CD4-positive, alpha-beta T cell treated with Interleukin-15 for 1 hour (primary cell): ENCODE results near the gene WASL.
"Not testable (repeated sequence)": the region's sequence is repeated elsewhere in the genome, so short reads cannot be mapped to it uniquely, and the experiment has no call there.

Experiments
- DNase-seq: peaks from one replicate; pipeline ENCODE4 v3.0.0-alpha.2; 2020

Gene WASL

GRCh38 chr7:123748734-123749536 is at the start of gene WASL:
Gene WASL (minus strand): TSS chr7:123749003. CDS start chr7:123748734, 269 bp downstream.
- DNase-seq = peak; percentile 88

- no peak for DNase-seq
Measured at GRCh38 chr7:123797673-123798531, 49.1 kb upstream of the WASL start.

- DNase-seq = no peak
Measured at GRCh38 chr7:123796568-123796967, 47.8 kb upstream of the WASL start.

GRCh38 chr7:123795917-123796316 is 47.1 kb upstream of the WASL start:
- no peak for DNase-seq

- DNase-seq = not testable (repeated sequence)
Measured at GRCh38 chr7:123795116-123795515, 46.3 kb upstream of the WASL start.

GRCh38 chr7:123792547-123792946 is 43.7 kb upstream of the WASL start:
- DNase-seq = no peak

GRCh38 chr7:123791001-123791400 is 42.2 kb upstream of the WASL start:
- no peak for DNase-seq

- no peak for DNase-seq
Measured at GRCh38 chr7:123789817-123790216, 41.0 kb upstream of the WASL start.

GRCh38 chr7:123789206-123789784 is 40.5 kb upstream of the WASL start:
- no peak for DNase-seq

- no peak for DNase-seq
Measured at GRCh38 chr7:123788584-123788983, 39.8 kb upstream of the WASL start.

GRCh38 chr7:123787220-123788007 is 38.6 kb upstream of the WASL start:
- no peak for DNase-seq

GRCh38 chr7:123784263-123784662 is 35.5 kb upstream of the WASL start:
- no peak for DNase-seq

- no peak for DNase-seq
Measured at GRCh38 chr7:123783820-123784219, 35.0 kb upstream of the WASL start.

- no peak for DNase-seq
Measured at GRCh38 chr7:123782071-123782798, 33.4 kb upstream of the WASL start.

GRCh38 chr7:123780472-123780871 is 31.7 kb upstream of the WASL start:
- DNase-seq = not testable (repeated sequence)

- DNase-seq = no peak
Measured at GRCh38 chr7:123774496-123774895, 25.7 kb upstream of the WASL start.

GRCh38 chr7:123773481-123773880 is 24.7 kb upstream of the WASL start:
- DNase-seq = no peak

GRCh38 chr7:123772652-123773051 is 23.8 kb upstream of the WASL start:
- DNase-seq = no peak

- DNase-seq = no peak
Measured at GRCh38 chr7:123771846-123772245, 23.0 kb upstream of the WASL start.

GRCh38 chr7:123771256-123771655 is 22.5 kb upstream of the WASL start:
- no peak for DNase-seq

- DNase-seq = peak; percentile 33
Measured at GRCh38 chr7:123770378-123770777, 21.6 kb upstream of the WASL start.

- DNase-seq = no peak
Measured at GRCh38 chr7:123769371-123769770, 20.6 kb upstream of the WASL start.
